GM12878 (cell line): ENCODE data around the gene RPL36. TPM values are rescaled to one million over a fixed set of nuclear protein-coding genes. Genes with fewer than 3 reads are reported as not detected.

ENCODE experiments used
- ATAC-seq: fragments of 200-7000 bp; cut with Tn5 transposase; 3 replicates; pipeline ENCODE4 v1.9.1; 2020; ENCODE audit warnings: mild to moderate bottlenecking, moderate library complexity
- BruUV-seq: library from RNA; stranded (reverse); fragments of 400-500 nt; replicated peaks from 2 replicates; lab custom pipeline; 2021; lab: Mats Ljungman, UMichigan
- CTCF ChIA-PET: fragments of 300-600 bp; sonication (Branson Sonifier 250); formaldehyde crosslinking; extraction: SDS; loops from one replicate; lab custom pipeline; 2021; ENCODE audit warnings: inconsistent platforms; lab: Yijun Ruan, JAX
- POLR2A ChIA-PET: fragments of 350-600 bp; formaldehyde crosslinking; extraction: SDS; loops from one replicate; lab custom pipeline; 2021; ENCODE audit warnings: inconsistent platforms; lab: Charles Lee
- RAD21 ChIA-PET: fragments of 300-600 bp; sonication (Branson Sonifier 250); formaldehyde crosslinking; loops from one replicate; lab custom pipeline; 2023; ENCODE audit warnings: antibody characterized with exemption; ENCODE audit not compliant: unreplicated experiment; lab: Charles Lee
- SMC1A ChIA-PET: fragments of 300-600 bp; sonication (Branson Sonifier 250); formaldehyde crosslinking; loops from one replicate; lab custom pipeline; 2023; ENCODE audit not compliant: unreplicated experiment, uncharacterized antibody; lab: Charles Lee
- DNase-seq: peaks from one replicate; pipeline ENCODE4 v3.0.0-alpha.2; 2011; ENCODE audit warnings: low read depth, low spot score
- FAIRE-seq: peaks from 3 replicates; lab custom pipeline; 2011; peaks lifted over from hg19 to GRCh38; lab: Jason Lieb, UNC
- H2AFZ ChIP-seq: 2 replicates; pipeline ENCODE4 v1.6.0; 2011; ENCODE audit warnings: low read depth, low read length, control low read depth; ENCODE audit not compliant: control insufficient read depth
- H3K27ac ChIP-seq: 2 replicates; pipeline ENCODE4 v1.5.1; 2011; ENCODE audit warnings: control low read depth; ENCODE audit not compliant: control insufficient read depth, insufficient read depth
- H3K27me3 ChIP-seq, 2 experiments: replicated peaks in 1 of 2; 2 replicates each; pipeline versions ENCODE4 v1.6.0 to v1.6.1; 2011; ENCODE audit warnings: low read length in 1 of 2; ENCODE audit not compliant: control insufficient read depth in 2 of 2, insufficient read depth in 2 of 2
- H3K36me3 ChIP-seq, 2 experiments: 2 replicates each; pipeline ENCODE4 v1.5.1; 2011; ENCODE audit warnings: low read length in 1 of 2; ENCODE audit not compliant: control insufficient read depth in 2 of 2, insufficient read depth in 2 of 2
- H3K4me1 ChIP-seq: 2 replicates; pipeline ENCODE4 v1.6.1; 2011; ENCODE audit warnings: mild to moderate bottlenecking, low read length, moderate library complexity, mixed read lengths; ENCODE audit not compliant: control insufficient read depth, insufficient read depth
- H3K4me2 ChIP-seq: 2 replicates; pipeline ENCODE4 v1.6.0; 2011; ENCODE audit warnings: control low read depth; ENCODE audit not compliant: control insufficient read depth, insufficient read depth
- H3K4me3 ChIP-seq: fragments of 200-600 bp; sonication (generic); 2 replicates; pipeline ENCODE4 v1.5.1; 2016
- H3K79me2 ChIP-seq: 2 replicates; pipeline ENCODE4 v1.6.0; 2011; ENCODE audit warnings: low read length; ENCODE audit not compliant: control insufficient read depth, insufficient read depth
- H3K9ac ChIP-seq: 2 replicates; pipeline ENCODE4 v1.8.0; 2011; ENCODE audit warnings: low read length, control low read depth, mixed read lengths; ENCODE audit not compliant: control insufficient read depth, insufficient read depth
- H3K9me3 ChIP-seq: replicated peaks from 3 replicates; pipeline ENCODE4 v1.5.1; 2011; ENCODE audit warnings: mild to moderate bottlenecking, low read length; ENCODE audit not compliant: control insufficient read depth, insufficient read depth
- H4K20me1 ChIP-seq: 2 replicates; pipeline ENCODE4 v1.6.0; 2011; ENCODE audit not compliant: control insufficient read depth, insufficient read depth
- CHD4 ChIP-seq: fragments of 200-600 bp; sonication (generic); IDR thresholded peaks from 2 replicates; pipeline ENCODE4 v1.6.1; 2016; ENCODE audit warnings: mild to moderate bottlenecking
- GATAD2B ChIP-seq: fragments of 450-650 bp; conservative IDR thresholded peaks from 2 replicates; pipeline ENCODE4 v1.6.1; 2017; ENCODE audit warnings: low read depth, mild to moderate bottlenecking, moderate library complexity
- MTA2 ChIP-seq: fragments of 450-650 bp; IDR thresholded peaks from 2 replicates; pipeline ENCODE4 v1.6.1; 2016; ENCODE audit warnings: low read depth, mild to moderate bottlenecking, moderate library complexity
- MXI1 ChIP-seq: fragments of 150-350 bp; IDR thresholded peaks from 2 replicates; pipeline ENCODE4 v1.6.1; 2011; ENCODE audit warnings: low read depth, mild to moderate bottlenecking, inconsistent platforms, low read length, improper control_type of control experiment
- SMAD5 ChIP-seq: IDR thresholded peaks from 2 replicates; pipeline ENCODE4 v1.6.1; 2016; ENCODE audit warnings: antibody characterized with exemption, low read depth
- TBL1XR1 ChIP-seq: IDR thresholded peaks from 2 replicates; pipeline ENCODE4 v1.6.1; 2012; ENCODE audit warnings: low read depth, low read length, improper control_type of control experiment
- YY1 ChIP-seq: IDR thresholded peaks from 2 replicates; pipeline ENCODE4 v1.6.1; 2011; ENCODE audit warnings: low read depth, mild to moderate bottlenecking, low read length
- ZNF217 ChIP-seq: fragments of 450-650 bp; IDR thresholded peaks from 2 replicates; pipeline ENCODE4 v1.6.1; 2017; ENCODE audit warnings: antibody characterized with exemption, mild to moderate bottlenecking
- WGBS: methylation state at CpG from one replicate; pipeline ENCODE4 v1.1.6; 2016; ENCODE audit warnings: low lambda C conversion rate; ENCODE audit not compliant: insufficient replicate concordance, insufficient coverage; ENCODE audit errors: missing lambda C conversion rate; 5-methylcytosine and 5-hydroxymethylcytosine counted together
- in situ Hi-C: fragments of 300-500 bp; cut with MboI; formaldehyde crosslinking; loops from 9 replicates; pipeline ENCODE4 v1.14.3; 2018; ENCODE audit warnings: mixed read lengths
- intact Hi-C: fragments of 100-400 bp; cut with micrococcal nuclease; formaldehyde crosslinking; loops from one replicate; pipeline ENCODE4 v1.14.2; 2022; ENCODE audit not compliant: unreplicated experiment
- polyA plus RNA-seq, 11 experiments: library from polyadenylated mRNA; depleted of rRNA in 4 of 11; unstranded in 6 of 11; stranded (reverse) in 5 of 11; fragments of >200 nt; fragmentation: Nextera tagmentation in 4 of 11; fragmentation: Illumina TruSeq in 1 of 11; extraction: Ambion mirVana in 4 of 11; extraction: Trizol in 1 of 11; gene quantifications; 1 replicate in 1 of 11; 2 replicates in 10 of 11; pipeline versions ENCODE4 v1.2.1 to v1.2.3, GENCODE V29; 2011 to 2016; ENCODE audit warnings: inconsistent platforms in 2 of 11, missing spikeins in 2 of 11, low read depth in 1 of 11
- total RNA-seq, 4 experiments: library from RNA; depleted of rRNA in 3 of 4; stranded (reverse); fragments of >200 nt in 3 of 4; fragmentation: Illumina TruSeq in 1 of 4; extraction: Trizol in 1 of 4; gene quantifications; 2 replicates each; pipeline versions ENCODE4 v1.2.1 to v1.2.3, GENCODE V29; 2013 to 2021
- TF ChIP-seq, protein P1 (sequence below): IDR thresholded peaks from 2 replicates; pipeline ENCODE4 v1.6.1; 2011; ENCODE audit warnings: low read depth, low read length, improper control_type of control experiment, borderline replicate concordance
- TF ChIP-seq, protein P2 (sequence below): IDR thresholded peaks from 2 replicates; pipeline ENCODE4 v1.6.1; 2011; ENCODE audit warnings: borderline replicate concordance, low read depth, mild to moderate bottlenecking, moderate library complexity, low read length; ENCODE audit not compliant: insufficient read depth, poor library complexity, severe bottlenecking
- TF ChIP-seq, protein P3 (sequence below): IDR thresholded peaks from 2 replicates; pipeline ENCODE4 v1.6.1; 2012; ENCODE audit warnings: low read depth, low read length, improper control_type of control experiment

RPL36 gene
- total and polyA plus RNA-seq, 10 of the 15 experiments (the other 5 are each of a cell fraction or from before 2014, with no cell fraction given) = 374 to 4,942 (median 2,053) TPM

DNA sequence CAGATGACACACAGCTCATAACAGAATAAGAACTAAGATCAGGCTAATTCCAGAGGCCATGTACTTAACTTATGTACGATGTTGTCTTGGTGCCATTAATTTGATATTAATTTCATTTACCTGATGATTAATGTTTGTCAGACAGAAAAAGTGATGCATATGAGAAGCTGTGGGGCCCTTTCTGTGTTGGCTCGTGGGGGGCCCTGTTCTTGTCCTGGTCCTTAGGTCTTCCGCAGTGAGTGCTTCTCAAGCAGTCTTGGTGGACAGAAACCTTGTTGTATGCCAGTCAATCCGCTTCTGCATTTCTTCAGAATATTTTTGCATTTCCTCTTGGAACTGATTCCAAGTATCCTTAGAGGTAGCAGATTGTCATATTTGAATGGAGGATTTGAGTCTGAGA is 47.0 kb upstream of the RPL36 start:
- ChIA-PET POLR2A (no interaction called here), CTCF (interaction anchor here (0.7 kb wide), 1 partner anchor 44 kb away, joined by 3 read pairs; no protein-coding TSS in a partner anchor), SMC1A (interaction anchor here (0.6 kb wide), 1 partner anchor 550 kb away, joined by 3 read pairs; no protein-coding TSS in a partner anchor), RAD21 (no interaction called here)
- FAIRE-seq (no peak), DNase-seq (no peak), ATAC-seq (no peak)
- no peak overlapping the region for H3K9ac ChIP-seq
- peaks cover 28% of the 10 kb centered on the region for H3K79me2 ChIP-seq
- BruUV-seq = no TSS peak
- no peak overlapping the region for H3K4me2 ChIP-seq
- H3K27ac ChIP-seq = no peak overlapping the region
- H3K4me1 ChIP-seq = no peaks in the 10 kb centered on the region
- H3K27me3 ChIP-seq = no peaks in the 10 kb centered on the region
- no peak overlapping the region for H3K4me3 ChIP-seq
- H3K9me3 ChIP-seq = no peaks in the 10 kb centered on the region
- intact Hi-C loops (no loop called here), in situ Hi-C loops (no loop called here)
- no peak for TF ChIP-seq TBL1XR1
- TF ChIP-seq, protein P1, sequence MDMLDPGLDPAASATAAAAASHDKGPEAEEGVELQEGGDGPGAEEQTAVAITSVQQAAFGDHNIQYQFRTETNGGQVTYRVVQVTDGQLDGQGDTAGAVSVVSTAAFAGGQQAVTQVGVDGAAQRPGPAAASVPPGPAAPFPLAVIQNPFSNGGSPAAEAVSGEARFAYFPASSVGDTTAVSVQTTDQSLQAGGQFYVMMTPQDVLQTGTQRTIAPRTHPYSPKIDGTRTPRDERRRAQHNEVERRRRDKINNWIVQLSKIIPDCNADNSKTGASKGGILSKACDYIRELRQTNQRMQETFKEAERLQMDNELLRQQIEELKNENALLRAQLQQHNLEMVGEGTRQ = no peak
- TF ChIP-seq YY1 = no peak
- TF ChIP-seq ZNF217 = no peak
- TF ChIP-seq CHD4 = no peak
- TF ChIP-seq MTA2 = no peak
- TF ChIP-seq GATAD2B = no peak
- TF ChIP-seq, protein P2, sequence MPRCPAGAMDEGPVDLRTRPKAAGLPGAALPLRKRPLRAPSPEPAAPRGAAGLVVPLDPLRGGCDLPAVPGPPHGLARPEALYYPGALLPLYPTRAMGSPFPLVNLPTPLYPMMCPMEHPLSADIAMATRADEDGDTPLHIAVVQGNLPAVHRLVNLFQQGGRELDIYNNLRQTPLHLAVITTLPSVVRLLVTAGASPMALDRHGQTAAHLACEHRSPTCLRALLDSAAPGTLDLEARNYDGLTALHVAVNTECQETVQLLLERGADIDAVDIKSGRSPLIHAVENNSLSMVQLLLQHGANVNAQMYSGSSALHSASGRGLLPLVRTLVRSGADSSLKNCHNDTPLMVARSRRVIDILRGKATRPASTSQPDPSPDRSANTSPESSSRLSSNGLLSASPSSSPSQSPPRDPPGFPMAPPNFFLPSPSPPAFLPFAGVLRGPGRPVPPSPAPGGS = no peak
- TF ChIP-seq, protein P3, sequence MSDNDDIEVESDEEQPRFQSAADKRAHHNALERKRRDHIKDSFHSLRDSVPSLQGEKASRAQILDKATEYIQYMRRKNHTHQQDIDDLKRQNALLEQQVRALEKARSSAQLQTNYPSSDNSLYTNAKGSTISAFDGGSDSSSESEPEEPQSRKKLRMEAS = no peak
- no peak for TF ChIP-seq SMAD5
- TF ChIP-seq MXI1 = no peak
- no peak overlapping the region for H2AFZ ChIP-seq
- H3K36me3 ChIP-seq = peaks cover 39 to 57% of the 10 kb centered on the region in 2 experiments
- 75% methylated on average over 4 of the region's 4 CpGs for WGBS
- H4K20me1 ChIP-seq = peaks cover 13% of the 10 kb centered on the region
